Caco-2 (cell line): Measurements from ENCODE around the gene CARD14. TPM values are rescaled to one million over a fixed set of nuclear protein-coding genes. Genes with fewer than 3 reads are reported as not detected.

Experiments
- BruUV-seq: library from RNA; stranded (reverse); fragments of 400-500 nt; replicated peaks from 2 replicates; lab custom pipeline; 2021; lab: Mats Ljungman, UMichigan
- CTCF ChIA-PET: fragments of 300-600 bp; sonication (Branson Sonifier 250); formaldehyde crosslinking; loops from one replicate; lab custom pipeline; 2022; ENCODE audit warnings: antibody characterized with exemption; lab: Charles Lee
- POLR2A ChIA-PET: fragments of 300-600 bp; sonication (Branson Sonifier 250); formaldehyde crosslinking; loops from one replicate; lab custom pipeline; 2022; ENCODE audit warnings: antibody characterized with exemption; lab: Charles Lee
- DNase-seq, 2 experiments: peaks; one replicate each; pipeline versions ENCODE4 v3.0.0 to v3.0.0-alpha.2; 2020 to 2022
- H3K27me3 ChIP-seq: replicated peaks from 2 replicates; pipeline ENCODE4 v1.6.0; 2011; ENCODE audit warnings: low read length; ENCODE audit not compliant: control insufficient read depth, insufficient read depth
- H3K36me3 ChIP-seq: 2 replicates; pipeline ENCODE4 v1.5.1; 2011; ENCODE audit warnings: low read length; ENCODE audit not compliant: control insufficient read depth, insufficient read depth
- H3K4me1 ChIP-seq: fragments of 250-450 bp; sonication (Bioruptor Pico); 2 replicates; pipeline ENCODE4 v1.5.1; 2020; ENCODE audit warnings: mild to moderate bottlenecking
- H3K4me3 ChIP-seq: 2 replicates; pipeline ENCODE4 v1.5.1; 2011; ENCODE audit warnings: low read depth, mild to moderate bottlenecking, control low read depth, low read length
- H3K9me3 ChIP-seq: fragments of 250-450 bp; sonication (Bioruptor Pico); 2 replicates; pipeline ENCODE4 v1.5.1; 2020; ENCODE audit warnings: mild to moderate bottlenecking, moderate library complexity
- H3K27ac Mint-ChIP-seq: one replicate; pipeline ENCODE4 v1.8.0; 2022; ENCODE audit warnings: mixed read lengths; ENCODE audit not compliant: unreplicated experiment
- H3K27me3 Mint-ChIP-seq: one replicate; pipeline ENCODE4 v1.8.0; 2022; ENCODE audit warnings: mixed read lengths; ENCODE audit not compliant: insufficient read depth, unreplicated experiment
- H3K36me3 Mint-ChIP-seq: one replicate; pipeline ENCODE4 v1.8.0; 2022; ENCODE audit warnings: mild to moderate bottlenecking, mixed read lengths; ENCODE audit not compliant: insufficient read depth, unreplicated experiment
- H3K4me1 Mint-ChIP-seq: one replicate; pipeline ENCODE4 v1.8.0; 2022; ENCODE audit warnings: low read depth, mixed read lengths; ENCODE audit not compliant: unreplicated experiment
- H3K4me3 Mint-ChIP-seq: one replicate; pipeline ENCODE4 v1.8.0; 2022; ENCODE audit warnings: mild to moderate bottlenecking, moderate library complexity, mixed read lengths; ENCODE audit not compliant: unreplicated experiment
- H3K9me3 Mint-ChIP-seq: one replicate; pipeline ENCODE4 v1.8.0; 2022; ENCODE audit warnings: mixed read lengths; ENCODE audit not compliant: unreplicated experiment
- CTCF ChIP-seq, 2 experiments: fragments of 200-600 bp in 1 of 2; IDR thresholded peaks; 1 replicate in 1 of 2; 2 replicates in 1 of 2; pipeline versions ENCODE4 v1.5.1 to v1.8.0; 2011 to 2022; ENCODE audit warnings: antibody characterized with exemption in 1 of 2, control low read depth in 1 of 2, inconsistent platforms in 1 of 2, low read depth in 1 of 2, low read length in 1 of 2, mild to moderate bottlenecking in 1 of 2, moderate library complexity in 1 of 2; ENCODE audit not compliant: insufficient read depth in 1 of 2, severe bottlenecking in 1 of 2, unreplicated experiment in 1 of 2
- intact Hi-C: fragments of 100-400 bp; cut with micrococcal nuclease; formaldehyde crosslinking; loops from one replicate; pipeline ENCODE4 v1.10.0; 2022; ENCODE audit not compliant: unreplicated experiment
- total RNA-seq: library from RNA; stranded (reverse); gene quantifications from 2 replicates; pipeline ENCODE4 v1.2.3, GENCODE V29; 2022

CARD14 gene
- total RNA-seq, 1 experiment from 2014 or later = 1.3 TPM

- BruUV-seq = no TSS peak
- Histone ChIP-seq H3K4me1 (peaks cover 6% of the 10 kb centered on the region; the same call in 1 of the 2 replicates), H3K36me3 (no peaks in the 10 kb centered on the region), H3K27me3 (no peaks in the 10 kb centered on the region), H3K9me3 (no peaks in the 10 kb centered on the region), H3K4me3 (no peak overlapping the region)
- CTCF ChIA-PET = no interaction called here
- Mint-ChIP-seq H3K36me3 (peaks cover 21% of the 10 kb centered on the region), H3K4me3 (peak overlapping the region; percentile 41), H3K4me1 (peaks cover 8% of the 10 kb centered on the region), H3K9me3 (no peaks in the 10 kb centered on the region), H3K27me3 (no peaks in the 10 kb centered on the region), H3K27ac (no peak overlapping the region)
- no peak for DNase-seq
- TF ChIP-seq CTCF (IDR thresholded peaks at IDR 0.05; ENCODE audit: insufficient read depth in 1 of 2, low read depth in 1 of 2, low read length in 1 of 2, severe bottlenecking in 1 of 2, unreplicated experiment in 1 of 2) = no peak
- POLR2A ChIA-PET = interaction anchor here (0.6 kb wide), 1 partner anchor 77 kb away, joined by 3 read pairs; no protein-coding TSS in a partner anchor
- intact Hi-C loops = loop anchor here (5.0 kb wide), 1 partner anchor 76 kb away; the partner anchor contains the start of gene EIF4A3
Measured at GRCh38 chr17:80223142-80223815, 53.4 kb downstream of the CARD14 start.

DNA sequence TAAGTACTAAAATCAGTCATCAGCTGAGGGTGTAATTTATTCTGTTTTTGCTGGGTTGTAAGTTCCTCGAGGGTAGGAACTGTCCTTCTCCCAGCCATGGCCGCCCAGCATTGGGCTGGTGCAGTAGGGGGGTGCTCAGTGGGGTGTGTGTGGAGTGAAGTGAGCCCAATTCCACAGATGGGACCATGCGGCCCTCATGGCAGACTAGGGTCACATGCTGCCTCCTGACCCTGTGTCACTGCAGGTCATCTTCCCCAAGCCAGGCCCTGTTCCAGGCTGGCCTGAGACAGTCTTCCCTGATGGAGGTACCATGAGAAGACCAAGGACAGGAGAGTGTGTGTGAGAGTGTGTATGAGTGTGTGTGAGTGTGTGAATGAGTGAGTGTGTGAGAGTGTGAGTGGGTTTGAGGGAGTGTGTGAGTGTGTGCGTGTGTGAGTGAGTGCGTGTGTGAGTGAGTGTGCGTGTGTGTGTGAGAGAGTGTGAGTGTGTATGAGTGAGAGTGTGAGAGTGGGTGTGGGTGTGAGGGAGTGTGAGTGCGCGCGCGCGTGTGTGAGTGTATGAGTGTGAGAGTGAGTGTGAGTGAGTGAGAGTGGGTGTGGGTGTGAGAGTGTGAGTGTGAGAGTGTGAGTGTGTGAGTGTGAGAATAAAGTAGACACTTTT lies 54.1 kb downstream of the CARD14 start:
- H3K36me3 ChIP-seq = no peaks in the 10 kb centered on the region
- no peak overlapping the region for H3K4me3 ChIP-seq
- intact Hi-C loops = loop anchor here (5.0 kb wide), 1 partner anchor 77 kb away; the partner anchor contains the start of gene EIF4A3
- H3K4me1 Mint-ChIP-seq = peaks cover 8% of the 10 kb centered on the region
- H3K9me3 ChIP-seq = no peaks in the 10 kb centered on the region
- no peak overlapping the region for H3K4me3 Mint-ChIP-seq
- ChIA-PET CTCF (no interaction called here), POLR2A (no interaction called here)
- no peak overlapping the region for H3K27ac Mint-ChIP-seq
- peaks cover 6% of the 10 kb centered on the region; the same call in 1 of the 2 replicates for H3K4me1 ChIP-seq
- no TSS peak for BruUV-seq
- DNase-seq = no peak
- peaks cover 21% of the 10 kb centered on the region for H3K36me3 Mint-ChIP-seq
- no peaks in the 10 kb centered on the region for H3K27me3 Mint-ChIP-seq
- H3K9me3 Mint-ChIP-seq = no peaks in the 10 kb centered on the region
- TF ChIP-seq CTCF (IDR thresholded peaks at IDR 0.05; ENCODE audit: insufficient read depth in 1 of 2, low read depth in 1 of 2, low read length in 1 of 2, severe bottlenecking in 1 of 2, unreplicated experiment in 1 of 2) = no peak
- no peaks in the 10 kb centered on the region for H3K27me3 ChIP-seq

- no peaks in the 10 kb centered on the region for H3K9me3 ChIP-seq
- peaks cover 14% of the 10 kb centered on the region for H3K36me3 Mint-ChIP-seq
- H3K27me3 Mint-ChIP-seq = no peaks in the 10 kb centered on the region
- H3K9me3 Mint-ChIP-seq = no peaks in the 10 kb centered on the region
- intact Hi-C loops = loop anchor here (5.0 kb wide), 1 partner anchor 77 kb away; the partner anchor contains the start of gene EIF4A3
- ChIA-PET CTCF (interaction anchor here (0.8 kb wide), 1 partner anchor 60 kb away, joined by 4 read pairs; no protein-coding TSS in a partner anchor), POLR2A (no interaction called here)
- H3K27ac Mint-ChIP-seq = no peak overlapping the region
- no peak for TF ChIP-seq CTCF (IDR thresholded peaks at IDR 0.05; ENCODE audit: insufficient read depth in 1 of 2, low read depth in 1 of 2, low read length in 1 of 2, severe bottlenecking in 1 of 2, unreplicated experiment in 1 of 2)
- H3K4me3 ChIP-seq = no peak overlapping the region
- BruUV-seq = no TSS peak
- DNase-seq = no peak
- no peaks in the 10 kb centered on the region for H3K27me3 ChIP-seq
- peaks cover 8% of the 10 kb centered on the region for H3K4me1 Mint-ChIP-seq
- H3K4me1 ChIP-seq = peaks cover 6% of the 10 kb centered on the region; the same call in 1 of the 2 replicates
- no peaks in the 10 kb centered on the region for H3K36me3 ChIP-seq
- H3K4me3 Mint-ChIP-seq = no peak overlapping the region
Measured at GRCh38 chr17:80224683-80225082, 54.9 kb downstream of the CARD14 start.
